WTC11 (cell line): Measurements from ENCODE around the gene LAMA4.

Experiments used
- CREB1 ChIP-seq: sonication (generic); formaldehyde crosslinking; IDR thresholded peaks from 2 replicates; pipeline ENCODE4 v1.8.0; 2023; ENCODE audit warnings: mild to moderate bottlenecking, missing genetic modification reagents
- CTCF ChIP-seq: fragments of 200-600 bp; IDR thresholded peaks from 2 replicates; pipeline ENCODE4 v1.8.0; 2022; ENCODE audit warnings: antibody characterized with exemption
- ETV6 ChIP-seq: sonication (generic); formaldehyde crosslinking; IDR thresholded peaks from 2 replicates; pipeline ENCODE4 v1.8.1; 2022; ENCODE audit warnings: mild to moderate bottlenecking, missing genetic modification reagents
- MXD4 ChIP-seq: fragments of 250-450 bp; sonication (Bioruptor Pico); IDR thresholded peaks from 2 replicates; pipeline ENCODE4 v1.8.0; 2021; ENCODE audit warnings: mild to moderate bottlenecking, moderate library complexity, borderline replicate concordance
- SP1 ChIP-seq: sonication (generic); formaldehyde crosslinking; conservative IDR thresholded peaks from 2 replicates; pipeline ENCODE4 v1.8.1; 2022; ENCODE audit warnings: missing genetic modification reagents
- TCF7 ChIP-seq: sonication (generic); formaldehyde crosslinking; IDR thresholded peaks from 2 replicates; pipeline ENCODE4 v1.8.0; 2022; ENCODE audit warnings: mild to moderate bottlenecking, low read depth, missing genetic modification reagents, moderate library complexity
- TEAD4 ChIP-seq: sonication (generic); formaldehyde crosslinking; IDR thresholded peaks from 2 replicates; pipeline ENCODE4 v1.8.0; 2022; ENCODE audit warnings: mild to moderate bottlenecking, missing genetic modification reagents
- USF2 ChIP-seq: sonication (generic); formaldehyde crosslinking; IDR thresholded peaks from 2 replicates; pipeline ENCODE4 v1.8.1; 2023; ENCODE audit warnings: mild to moderate bottlenecking, missing genetic modification reagents, moderate library complexity
- ZNF423 ChIP-seq: fragments of 250-450 bp; sonication (Bioruptor Pico); IDR thresholded peaks from 2 replicates; pipeline ENCODE4 v2.1.2; 2022; ENCODE audit warnings: mild to moderate bottlenecking, moderate library complexity

- TF ChIP-seq USF2 (CRISPR knock-in tag) (no peak), SP1 (CRISPR knock-in tag) (no peak), MXD4 (CRISPR knock-in tag) (no peak), ZNF423 (no peak), CTCF (no peak), ETV6 (no peak), TEAD4 (CRISPR knock-in tag) (no peak), CREB1 (CRISPR knock-in tag) (no peak), TCF7 (no peak)
Observed at GRCh38 chr6:112274774-112275173, 20.4 kb upstream of the LAMA4 start.
